ENCODE measurements around the gene FSD1L. TPM values are rescaled to one million over a fixed set of nuclear protein-coding genes. Genes with fewer than 3 reads are reported as not detected.

The FSD1L gene
- total RNA-seq, 1 experiment from 2014 or later: 1.8 TPM

GRCh38 chr9:105435453-105435852 is 12.4 kb upstream of the FSD1L start:
- DNase-seq (ENCODE audit: low read depth): no peak

GRCh38 chr9:105436783-105437182 is 11.1 kb upstream of the FSD1L start:
- no peak for DNase-seq (ENCODE audit: low read depth)

- no peak for DNase-seq (ENCODE audit: low read depth)
These were observed 10.1 kb upstream of the FSD1L start for GRCh38 chr9:105437704-105438103.

- no peak for DNase-seq (ENCODE audit: low read depth)
These were observed 9.6 kb upstream of the FSD1L start for GRCh38 chr9:105438141-105438806.

- DNase-seq (ENCODE audit: low read depth): peak; percentile 17
These were observed 8.4 kb upstream of the FSD1L start for GRCh38 chr9:105439428-105439827.

GRCh38 chr9:105441616-105442160 is 6.1 kb upstream of the FSD1L start:
- no peak for DNase-seq (ENCODE audit: low read depth)

- DNase-seq (ENCODE audit: low read depth): no peak
These were observed 4.7 kb upstream of the FSD1L start for GRCh38 chr9:105443121-105443520.

- DNase-seq (ENCODE audit: low read depth): peak; percentile 70
These were observed 3.7 kb upstream of the FSD1L start for GRCh38 chr9:105444130-105444529.

- DNase-seq (ENCODE audit: low read depth): no peak
These were observed 2.5 kb upstream of the FSD1L start for GRCh38 chr9:105445203-105445881.

GRCh38 chr9:105447386-105447813 is 434 bp upstream of the FSD1L start:
- DNase-seq (ENCODE audit: low read depth): no peak

- no peak for DNase-seq (ENCODE audit: low read depth)
These were observed 1.2 kb downstream of the FSD1L start for GRCh38 chr9:105449081-105449480.

- no peak for DNase-seq (ENCODE audit: low read depth)
These were observed 4.4 kb downstream of the FSD1L start for GRCh38 chr9:105452185-105452584.

GRCh38 chr9:105455836-105456475 is 8.1 kb downstream of the FSD1L start:
- no peak for DNase-seq (ENCODE audit: low read depth)

- no peak for DNase-seq (ENCODE audit: low read depth)
These were observed 9.9 kb downstream of the FSD1L start for GRCh38 chr9:105457560-105458294.

- DNase-seq (ENCODE audit: low read depth): no peak
These were observed 10.6 kb downstream of the FSD1L start for GRCh38 chr9:105458404-105458803.

GRCh38 chr9:105459336-105459735 is 11.5 kb downstream of the FSD1L start:
- DNase-seq (ENCODE audit: low read depth): no peak

- no peak for DNase-seq (ENCODE audit: low read depth)
These were observed 19.1 kb downstream of the FSD1L start for GRCh38 chr9:105466898-105467455.

- DNase-seq (ENCODE audit: low read depth): no peak
These were observed 21.0 kb downstream of the FSD1L start for GRCh38 chr9:105468875-105469274.

- no peak for DNase-seq (ENCODE audit: low read depth)
These were observed 25.4 kb downstream of the FSD1L start for GRCh38 chr9:105473221-105473620.

GRCh38 chr9:105475302-105475701 is 27.5 kb downstream of the FSD1L start:
- peak; percentile 34 for DNase-seq (ENCODE audit: low read depth)

- DNase-seq (ENCODE audit: low read depth): no peak
These were observed 32.0 kb downstream of the FSD1L start for GRCh38 chr9:105479846-105480245.
